ENCODE results near the gene PLCB2. TPM values are rescaled to one million over a fixed set of nuclear protein-coding genes. Genes with fewer than 3 reads are reported as not detected.

Gene PLCB2
- total and polyA plus RNA-seq, 2 experiments from 2014 or later, result 9.5 to 13.8 TPM

DNA sequence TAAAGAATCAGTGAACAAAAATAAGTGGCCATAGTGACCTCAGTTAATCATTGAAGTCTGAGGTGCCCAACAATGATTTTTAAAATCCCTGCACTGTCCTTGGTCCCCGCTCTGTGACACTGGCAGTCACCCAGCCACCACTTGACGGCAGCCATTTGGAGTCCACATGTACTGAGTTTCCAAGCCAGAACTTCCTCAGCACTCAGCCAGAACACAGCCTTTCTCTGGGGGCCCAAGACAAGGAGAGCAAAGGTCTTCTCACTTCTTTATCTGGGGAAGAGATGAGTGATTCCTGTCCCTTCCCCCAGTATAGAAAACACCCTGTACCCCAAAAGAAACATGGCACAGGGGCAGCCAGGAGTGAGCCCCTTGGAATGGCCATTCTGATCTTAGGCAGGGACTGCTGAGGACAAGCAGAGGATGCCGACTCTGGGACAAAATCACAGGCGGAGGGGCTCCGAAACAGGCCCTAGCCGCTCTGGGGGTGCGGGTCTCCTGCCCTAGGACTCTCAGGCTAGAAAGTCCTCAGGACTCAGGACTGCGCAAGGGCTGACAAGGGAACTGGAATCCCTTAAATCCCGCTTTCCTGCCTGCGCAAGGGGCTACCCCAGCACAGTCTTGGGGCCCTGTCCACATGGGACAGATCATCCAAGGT is 56.1 kb downstream of the PLCB2 start (continued):
- TF ChIP-seq, protein P1, sequence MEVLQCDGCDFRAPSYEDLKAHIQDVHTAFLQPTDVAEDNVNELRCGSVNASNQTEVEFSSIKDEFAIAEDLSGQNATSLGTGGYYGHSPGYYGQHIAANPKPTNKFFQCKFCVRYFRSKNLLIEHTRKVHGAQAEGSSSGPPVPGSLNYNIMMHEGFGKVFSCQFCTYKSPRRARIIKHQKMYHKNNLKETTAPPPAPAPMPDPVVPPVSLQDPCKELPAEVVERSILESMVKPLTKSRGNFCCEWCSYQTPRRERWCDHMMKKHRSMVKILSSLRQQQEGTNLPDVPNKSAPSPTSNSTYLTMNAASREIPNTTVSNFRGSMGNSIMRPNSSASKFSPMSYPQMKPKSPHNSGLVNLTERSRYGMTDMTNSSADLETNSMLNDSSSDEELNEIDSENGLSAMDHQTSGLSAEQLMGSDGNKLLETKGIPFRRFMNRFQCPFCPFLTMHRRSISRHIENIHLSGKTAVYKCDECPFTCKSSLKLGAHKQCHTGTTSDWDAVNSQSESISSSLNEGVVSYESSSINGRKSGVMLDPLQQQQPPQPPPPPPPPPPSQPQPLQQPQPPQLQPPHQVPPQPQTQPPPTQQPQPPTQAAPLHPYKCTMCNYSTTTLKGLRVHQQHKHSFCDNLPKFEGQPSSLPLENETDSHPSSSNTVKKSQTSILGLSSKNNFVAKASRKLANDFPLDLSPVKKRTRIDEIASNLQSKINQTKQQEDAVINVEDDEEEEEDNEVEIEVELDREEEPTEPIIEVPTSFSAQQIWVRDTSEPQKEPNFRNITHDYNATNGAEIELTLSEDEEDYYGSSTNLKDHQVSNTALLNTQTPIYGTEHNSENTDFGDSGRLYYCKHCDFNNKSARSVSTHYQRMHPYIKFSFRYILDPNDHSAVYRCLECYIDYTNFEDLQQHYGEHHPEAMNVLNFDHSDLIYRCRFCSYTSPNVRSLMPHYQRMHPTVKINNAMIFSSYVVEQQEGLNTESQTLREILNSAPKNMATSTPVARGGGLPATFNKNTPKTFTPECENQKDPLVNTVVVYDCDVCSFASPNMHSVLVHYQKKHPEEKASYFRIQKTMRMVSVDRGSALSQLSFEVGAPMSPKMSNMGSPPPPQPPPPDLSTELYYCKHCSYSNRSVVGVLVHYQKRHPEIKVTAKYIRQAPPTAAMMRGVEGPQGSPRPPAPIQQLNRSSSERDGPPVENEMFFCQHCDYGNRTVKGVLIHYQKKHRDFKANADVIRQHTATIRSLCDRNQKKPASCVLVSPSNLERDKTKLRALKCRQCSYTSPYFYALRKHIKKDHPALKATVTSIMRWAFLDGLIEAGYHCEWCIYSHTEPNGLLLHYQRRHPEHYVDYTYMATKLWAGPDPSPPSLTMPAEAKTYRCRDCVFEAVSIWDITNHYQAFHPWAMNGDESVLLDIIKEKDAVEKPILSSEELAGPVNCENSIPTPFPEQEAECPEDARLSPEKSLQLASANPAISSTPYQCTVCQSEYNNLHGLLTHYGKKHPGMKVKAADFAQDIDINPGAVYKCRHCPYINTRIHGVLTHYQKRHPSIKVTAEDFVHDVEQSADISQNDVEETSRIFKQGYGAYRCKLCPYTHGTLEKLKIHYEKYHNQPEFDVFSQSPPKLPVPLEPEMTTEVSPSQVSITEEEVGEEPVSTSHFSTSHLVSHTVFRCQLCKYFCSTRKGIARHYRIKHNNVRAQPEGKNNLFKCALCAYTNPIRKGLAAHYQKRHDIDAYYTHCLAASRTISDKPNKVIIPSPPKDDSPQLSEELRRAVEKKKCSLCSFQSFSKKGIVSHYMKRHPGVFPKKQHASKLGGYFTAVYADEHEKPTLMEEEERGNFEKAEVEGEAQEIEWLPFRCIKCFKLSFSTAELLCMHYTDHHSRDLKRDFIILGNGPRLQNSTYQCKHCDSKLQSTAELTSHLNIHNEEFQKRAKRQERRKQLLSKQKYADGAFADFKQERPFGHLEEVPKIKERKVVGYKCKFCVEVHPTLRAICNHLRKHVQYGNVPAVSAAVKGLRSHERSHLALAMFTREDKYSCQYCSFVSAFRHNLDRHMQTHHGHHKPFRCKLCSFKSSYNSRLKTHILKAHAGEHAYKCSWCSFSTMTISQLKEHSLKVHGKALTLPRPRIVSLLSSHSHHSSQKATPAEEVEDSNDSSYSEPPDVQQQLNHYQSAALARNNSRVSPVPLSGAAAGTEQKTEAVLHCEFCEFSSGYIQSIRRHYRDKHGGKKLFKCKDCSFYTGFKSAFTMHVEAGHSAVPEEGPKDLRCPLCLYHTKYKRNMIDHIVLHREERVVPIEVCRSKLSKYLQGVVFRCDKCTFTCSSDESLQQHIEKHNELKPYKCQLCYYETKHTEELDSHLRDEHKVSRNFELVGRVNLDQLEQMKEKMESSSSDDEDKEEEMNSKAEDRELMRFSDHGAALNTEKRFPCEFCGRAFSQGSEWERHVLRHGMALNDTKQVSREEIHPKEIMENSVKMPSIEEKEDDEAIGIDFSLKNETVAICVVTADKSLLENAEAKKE (CRISPR knock-in tag; IDR thresholded peaks at IDR 0.05), result no peak
- TF ChIP-seq POLR2AphosphoS5 (IDR thresholded peaks at IDR 0.05; ENCODE audit: low read depth) (no peak), ZNF331 (CRISPR knock-in tag; IDR thresholded peaks at IDR 0.05; ENCODE audit: low read depth) (no peak), ETS1 (IDR thresholded peaks at IDR 0.05) (no peak)

DNA sequence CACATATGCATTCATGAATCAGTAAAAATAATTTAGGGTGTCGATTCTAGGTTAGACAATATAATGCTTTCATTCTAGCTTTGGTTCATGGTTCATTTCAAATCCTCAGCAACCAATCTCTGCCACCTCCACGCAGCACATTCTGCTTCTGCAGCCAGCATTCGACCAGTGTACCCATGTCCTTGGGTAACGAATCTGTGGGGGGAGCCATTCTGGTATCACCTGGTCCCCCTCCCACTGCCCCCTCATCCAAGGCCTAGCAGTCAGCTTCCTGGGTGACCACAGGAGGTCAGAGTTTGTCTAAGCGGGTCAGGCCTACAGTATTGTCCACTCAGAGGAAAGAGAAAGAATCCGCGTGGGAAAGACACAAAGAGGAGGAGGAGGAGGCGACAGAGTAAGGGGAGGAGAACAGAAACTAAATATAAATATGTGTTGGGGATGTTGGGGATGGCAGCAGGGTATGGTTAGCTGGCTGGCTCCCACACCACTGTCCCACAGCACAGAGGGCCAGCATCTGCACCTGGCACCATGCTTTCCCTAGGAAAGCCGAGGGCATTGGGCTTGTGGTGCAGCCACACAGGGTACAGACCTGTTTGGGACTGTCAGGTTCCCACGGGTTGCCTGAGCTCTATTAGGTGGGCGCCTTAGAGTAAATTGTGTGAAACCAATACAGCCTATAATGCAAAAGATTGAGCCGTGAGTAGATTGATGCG is 56.8 kb downstream of the PLCB2 start:
- ATAC-seq (no peak), DNase-seq (ENCODE audit: low spot score) (no peak)
- Histone ChIP-seq H3K4me2 (no peak overlapping the region), H3K4me3 (no peak overlapping the region), H3K36me3 (ENCODE audit: insufficient read depth) (no peaks in the 10 kb centered on the region), H3K4me1 (ENCODE audit: insufficient read depth) (no peaks in the 10 kb centered on the region; the same call in 1 of the 2 replicates), H4K20me1 (replicated peaks; ENCODE audit: insufficient read depth) (no peaks in the 10 kb centered on the region), H2AFZ (no peak overlapping the region), H3K27ac (ENCODE audit: low read depth) (no peak overlapping the region), H3K9me2 (ENCODE audit: insufficient read depth) (no peaks in the 10 kb centered on the region), H3K27me3 (ENCODE audit: insufficient read depth) (peaks cover 47% of the 10 kb centered on the region), H3F3A (replicated peaks; ENCODE audit: low read depth) (peaks cover 13% of the 10 kb centered on the region; the same call in 1 of the 2 replicates), H3K79me2 (replicated peaks; ENCODE audit: insufficient read depth) (no peaks in the 10 kb centered on the region)
- H3K36me3 Mint-ChIP-seq (ENCODE audit: low read depth), result no peaks in the 10 kb centered on the region; the same call in 2 of the 3 replicates
- peaks cover 40% of the 10 kb centered on the region for H3K27me3 Mint-ChIP-seq (ENCODE audit: insufficient read depth, low read depth, poor library complexity)
- H3K4me3 Mint-ChIP-seq, result peak overlapping the region; percentile 44; the same call in 1 of the 3 replicates
- H3K9me3 Mint-ChIP-seq, result no peaks in the 10 kb centered on the region; the same call in 2 of the 3 replicates
- no peak overlapping the region for H3K27ac Mint-ChIP-seq
- peaks cover 23% of the 10 kb centered on the region for H3K4me1 Mint-ChIP-seq
- TF ChIP-seq CTCF (conservative IDR thresholded peaks at IDR 0.05; ENCODE audit: low read depth in 2 of 2) (no peak), EZH2phosphoT487 (IDR thresholded peaks at IDR 0.05; ENCODE audit: unreplicated experiment) (no peak), CREB1 (CRISPR knock-in tag; IDR thresholded peaks at IDR 0.05; ENCODE audit: low read depth) (no peak), JUNB (IDR thresholded peaks at IDR 0.05; ENCODE audit: unreplicated experiment) (no peak), ZNF331 (CRISPR knock-in tag; IDR thresholded peaks at IDR 0.05; ENCODE audit: low read depth) (no peak), POLR2AphosphoS5 (IDR thresholded peaks at IDR 0.05; ENCODE audit: low read depth) (no peak), ZNF114 (CRISPR knock-in tag; IDR thresholded peaks at IDR 0.05) (no peak)
- TF ChIP-seq, protein P2, sequence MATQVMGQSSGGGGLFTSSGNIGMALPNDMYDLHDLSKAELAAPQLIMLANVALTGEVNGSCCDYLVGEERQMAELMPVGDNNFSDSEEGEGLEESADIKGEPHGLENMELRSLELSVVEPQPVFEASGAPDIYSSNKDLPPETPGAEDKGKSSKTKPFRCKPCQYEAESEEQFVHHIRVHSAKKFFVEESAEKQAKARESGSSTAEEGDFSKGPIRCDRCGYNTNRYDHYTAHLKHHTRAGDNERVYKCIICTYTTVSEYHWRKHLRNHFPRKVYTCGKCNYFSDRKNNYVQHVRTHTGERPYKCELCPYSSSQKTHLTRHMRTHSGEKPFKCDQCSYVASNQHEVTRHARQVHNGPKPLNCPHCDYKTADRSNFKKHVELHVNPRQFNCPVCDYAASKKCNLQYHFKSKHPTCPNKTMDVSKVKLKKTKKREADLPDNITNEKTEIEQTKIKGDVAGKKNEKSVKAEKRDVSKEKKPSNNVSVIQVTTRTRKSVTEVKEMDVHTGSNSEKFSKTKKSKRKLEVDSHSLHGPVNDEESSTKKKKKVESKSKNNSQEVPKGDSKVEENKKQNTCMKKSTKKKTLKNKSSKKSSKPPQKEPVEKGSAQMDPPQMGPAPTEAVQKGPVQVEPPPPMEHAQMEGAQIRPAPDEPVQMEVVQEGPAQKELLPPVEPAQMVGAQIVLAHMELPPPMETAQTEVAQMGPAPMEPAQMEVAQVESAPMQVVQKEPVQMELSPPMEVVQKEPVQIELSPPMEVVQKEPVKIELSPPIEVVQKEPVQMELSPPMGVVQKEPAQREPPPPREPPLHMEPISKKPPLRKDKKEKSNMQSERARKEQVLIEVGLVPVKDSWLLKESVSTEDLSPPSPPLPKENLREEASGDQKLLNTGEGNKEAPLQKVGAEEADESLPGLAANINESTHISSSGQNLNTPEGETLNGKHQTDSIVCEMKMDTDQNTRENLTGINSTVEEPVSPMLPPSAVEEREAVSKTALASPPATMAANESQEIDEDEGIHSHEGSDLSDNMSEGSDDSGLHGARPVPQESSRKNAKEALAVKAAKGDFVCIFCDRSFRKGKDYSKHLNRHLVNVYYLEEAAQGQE (IDR thresholded peaks at IDR 0.05; ENCODE audit: unreplicated experiment), result no peak

All from GM23338 (cell line).